Measurements from ENCODE around the gene CEP76. TPM values are rescaled to one million over a fixed set of nuclear protein-coding genes. Genes with fewer than 3 reads are reported as not detected.

The CEP76 gene
- total RNA-seq, 1 experiment from 2014 or later = 18.6 TPM

GRCh38 chr18:12745095-12745795 lies 42.7 kb upstream of the CEP76 start:
- Histone ChIP-seq H3K9ac (ENCODE audit: extremely low read depth, insufficient read length, low read length) (no peak overlapping the region), H3K18ac (ENCODE audit: insufficient read length, low read depth, low read length) (no peak overlapping the region), H4K5ac (ENCODE audit: insufficient read length, low read depth, low read length) (no peak overlapping the region), H3K79me2 (ENCODE audit: insufficient read depth, low read length) (no peaks in the 10 kb centered on the region), H3K4ac (ENCODE audit: low read depth, low read length) (no peak overlapping the region), H3K79me1 (ENCODE audit: insufficient read depth, low read depth, low read length, poor library complexity, severe bottlenecking) (no peaks in the 10 kb centered on the region), H2BK5ac (ENCODE audit: insufficient read length, low read length) (no peak overlapping the region), H2BK15ac (ENCODE audit: low read depth, low read length) (no peak overlapping the region), H3K14ac (ENCODE audit: insufficient read depth, low read length) (no peak overlapping the region), H3K23ac (ENCODE audit: insufficient read length, low read depth, low read length) (no peak overlapping the region), H2AFZ (ENCODE audit: low read length) (no peak overlapping the region), H4K20me1 (ENCODE audit: control insufficient read depth, insufficient read depth, insufficient read length) (no peaks in the 10 kb centered on the region), H4K91ac (ENCODE audit: insufficient read length, low read depth, low read length) (no peak overlapping the region), H3T11ph (ENCODE audit: low read length) (no peak overlapping the region), H3K27ac (ENCODE audit: insufficient read length, low read depth, low read length) (no peak overlapping the region), H3K23me2 (ENCODE audit: insufficient read length, low read depth, low read length, poor library complexity, severe bottlenecking) (no peaks in the 10 kb centered on the region), H2AK5ac (ENCODE audit: insufficient read length, low read length) (no peak overlapping the region), H2BK20ac (ENCODE audit: low read depth, low read length, poor library complexity, severe bottlenecking) (no peak overlapping the region), H4K8ac (replicated peaks; ENCODE audit: insufficient read length, low read depth, low read length) (no peak overlapping the region), H3K4me1 (ENCODE audit: insufficient read depth, low read length) (no peaks in the 10 kb centered on the region), H3K4me2 (ENCODE audit: insufficient read depth, insufficient read length, low read length) (no peak overlapping the region), H3K27me3 (ENCODE audit: insufficient read depth, low read length) (no peaks in the 10 kb centered on the region), H3K56ac (ENCODE audit: insufficient read length, low read depth, low read length) (no peak overlapping the region), H2BK120ac (ENCODE audit: low read depth, low read length, poor library complexity, severe bottlenecking) (no peak overlapping the region), H3K9me3 (ENCODE audit: control insufficient read depth, low read depth, low read length) (no peaks in the 10 kb centered on the region), H2BK12ac (ENCODE audit: insufficient read length, low read depth, low read length) (no peak overlapping the region)
- no peak for DNase-seq
- no CpG with 5 or more reads among the region's 7 CpGs for WGBS (ENCODE audit: extremely low coverage, insufficient read length, low lambda C conversion rate)
- H3K36me3 Mint-ChIP-seq (ENCODE audit: insufficient read depth in 1 of 3, low read depth in 3 of 3) = no peaks in the 10 kb centered on the region
- H3K27me3 Mint-ChIP-seq (ENCODE audit: low read depth) = no peaks in the 10 kb centered on the region; the same call in 1 of the 2 replicates
- TF ChIP-seq CTCF (conservative IDR thresholded peaks at IDR 0.05) = no peak
- H3K9me3 Mint-ChIP-seq = peaks cover 0 to 2% of the 10 kb centered on the region in 2 experiments; a peak in 1 of 5 replicates
- H3K4me1 Mint-ChIP-seq = peaks cover 0 to 4% of the 10 kb centered on the region in 2 experiments; a peak in 2 of 4 replicates
- no peak overlapping the region for H3K27ac Mint-ChIP-seq
- H3K4me3 Mint-ChIP-seq = no peak overlapping the region

Data from H9 (cell line).